Large intestine (tissue), 12 donors: Measurements from ENCODE around the gene NUB1. TPM values are rescaled to one million over a fixed set of nuclear protein-coding genes. Genes with fewer than 3 reads are reported as not detected.
"Not testable (repeated sequence)": the region's sequence is repeated elsewhere in the genome, so short reads cannot be mapped to it uniquely, and the experiment has no call there.

Experiments
- DNase-seq, 2 donors: peaks; one replicate each; pipeline versions ENCODE4 v3.0.0 to v3.0.0-alpha.2; 2013
- H3K27ac ChIP-seq: one replicate; pipeline ENCODE4 v1.5.1; 2013; ENCODE audit warnings: low read length
- H3K27me3 ChIP-seq: 2 replicates; pipeline ENCODE4 v1.6.1; 2013; ENCODE audit warnings: low read length; ENCODE audit not compliant: control insufficient read depth, insufficient read depth
- H3K36me3 ChIP-seq: 2 replicates; pipeline ENCODE4 v1.6.1; 2013; ENCODE audit warnings: low read length; ENCODE audit not compliant: control insufficient read depth, insufficient read depth
- H3K4me1 ChIP-seq: one replicate; pipeline ENCODE4 v1.6.1; 2013; ENCODE audit warnings: low read length; ENCODE audit not compliant: control insufficient read depth, insufficient read depth
- H3K4me3 ChIP-seq: one replicate; pipeline ENCODE4 v1.5.1; 2013; ENCODE audit warnings: low read length
- H3K9me3 ChIP-seq: one replicate; pipeline ENCODE4 v1.6.1; 2013; ENCODE audit warnings: mild to moderate bottlenecking, low read depth, low read length, moderate library complexity; ENCODE audit not compliant: control insufficient read depth
- WGBS: methylation state at CpG from one replicate; pipeline ENCODE4 v1.1.5; 2013; ENCODE audit warnings: low lambda C conversion rate; ENCODE audit not compliant: insufficient coverage; 5-methylcytosine and 5-hydroxymethylcytosine counted together
- long read RNA-seq, 11 donors: transcript quantifications; one replicate each; lab custom pipeline, GENCODE V29; 2026
- polyA plus RNA-seq: library from polyadenylated mRNA; unstranded; fragments of 120-200 nt; gene quantifications from one replicate; pipeline ENCODE4 v1.2.1, GENCODE V29; 2013

NUB1 gene, protein sequence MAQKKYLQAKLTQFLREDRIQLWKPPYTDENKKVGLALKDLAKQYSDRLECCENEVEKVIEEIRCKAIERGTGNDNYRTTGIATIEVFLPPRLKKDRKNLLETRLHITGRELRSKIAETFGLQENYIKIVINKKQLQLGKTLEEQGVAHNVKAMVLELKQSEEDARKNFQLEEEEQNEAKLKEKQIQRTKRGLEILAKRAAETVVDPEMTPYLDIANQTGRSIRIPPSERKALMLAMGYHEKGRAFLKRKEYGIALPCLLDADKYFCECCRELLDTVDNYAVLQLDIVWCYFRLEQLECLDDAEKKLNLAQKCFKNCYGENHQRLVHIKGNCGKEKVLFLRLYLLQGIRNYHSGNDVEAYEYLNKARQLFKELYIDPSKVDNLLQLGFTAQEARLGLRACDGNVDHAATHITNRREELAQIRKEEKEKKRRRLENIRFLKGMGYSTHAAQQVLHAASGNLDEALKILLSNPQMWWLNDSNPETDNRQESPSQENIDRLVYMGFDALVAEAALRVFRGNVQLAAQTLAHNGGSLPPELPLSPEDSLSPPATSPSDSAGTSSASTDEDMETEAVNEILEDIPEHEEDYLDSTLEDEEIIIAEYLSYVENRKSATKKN
- 52.5 TPM for polyA plus RNA-seq
- long read RNA-seq, donor 1, partial matches to known transcripts = 0 of 2 reads
- long read RNA-seq, donor 1, other reads (novel, unspliced or antisense) = 0 of 2 reads
- long read RNA-seq, donor 2, partial matches to known transcripts = 6 of 12 reads
- long read RNA-seq, donor 2, other reads (novel, unspliced or antisense) = 0 of 12 reads
- long read RNA-seq, donor 3, partial matches to known transcripts = 5 of 14 reads
- long read RNA-seq, donor 3, other reads (novel, unspliced or antisense) = 0 of 14 reads
- long read RNA-seq, donor 4 = 0 reads
- long read RNA-seq, donor 5, partial matches to known transcripts = 0 of 1 reads
- long read RNA-seq, donor 5, other reads (novel, unspliced or antisense) = 0 of 1 reads
- long read RNA-seq, donor 6, partial matches to known transcripts = 0 of 4 reads
- long read RNA-seq, donor 6, other reads (novel, unspliced or antisense) = 0 of 4 reads
- long read RNA-seq, donor 7, partial matches to known transcripts = 0 of 2 reads
- long read RNA-seq, donor 7, other reads (novel, unspliced or antisense) = 0 of 2 reads
- long read RNA-seq, donor 8, partial matches to known transcripts = 11 of 17 reads
- long read RNA-seq, donor 8, other reads (novel, unspliced or antisense) = 0 of 17 reads
- long read RNA-seq, donor 9, partial matches to known transcripts = 11 of 13 reads
- long read RNA-seq, donor 9, other reads (novel, unspliced or antisense) = 0 of 13 reads
- long read RNA-seq, donor 10, partial matches to known transcripts = 0 of 2 reads
- long read RNA-seq, donor 10, other reads (novel, unspliced or antisense) = 0 of 2 reads
- long read RNA-seq, donor 11, partial matches to known transcripts = 0 of 2 reads
- long read RNA-seq, donor 11, other reads (novel, unspliced or antisense) = 0 of 2 reads

DNA sequence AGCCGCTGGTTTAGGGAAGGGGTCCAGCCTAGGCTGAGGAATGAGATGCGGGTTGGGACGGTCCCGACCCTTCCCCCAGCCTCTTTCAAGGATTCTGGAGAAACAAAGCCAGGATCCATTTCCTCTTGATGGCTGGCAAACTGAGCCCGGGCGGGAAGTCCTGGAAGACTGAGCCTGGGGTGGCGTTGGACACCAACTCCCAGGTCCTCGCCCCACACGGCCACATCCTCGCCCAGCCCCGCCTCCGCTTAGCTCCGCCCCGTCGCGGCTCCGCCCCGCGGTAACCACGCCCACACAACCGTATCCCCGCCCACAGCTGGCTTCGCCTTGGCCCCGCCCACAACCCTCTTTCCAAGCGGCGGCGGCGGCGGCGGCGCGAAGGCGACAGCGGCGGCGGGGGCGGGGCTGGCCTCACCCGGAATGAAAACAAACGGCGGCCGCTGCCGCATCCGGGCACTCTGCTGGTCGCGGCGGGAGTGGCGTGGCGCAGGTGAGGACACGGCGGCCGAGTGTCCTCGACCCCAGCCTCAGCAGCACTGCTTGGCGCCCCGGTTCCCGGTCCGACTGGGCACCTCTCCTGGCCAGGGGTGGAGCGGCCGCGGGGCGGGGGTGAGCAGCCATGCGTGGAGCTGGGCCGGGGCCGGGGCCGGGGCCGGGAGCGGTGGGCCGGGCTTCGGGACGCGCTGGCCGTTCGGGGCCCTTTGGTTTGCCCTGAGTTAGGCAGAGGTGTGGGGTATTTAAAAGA is at the start of gene NUB1:
TSS of gene NUB1 (plus strand) at position 456 of the 745 bp plus-strand sequence. CDS start 3,538 bp downstream, outside the sequence.
- peak; percentile 73 to 90 for DNase-seq
- no peaks in the 10 kb centered on the region for H3K9me3 ChIP-seq
- peaks cover 15% of the 10 kb centered on the region for H3K4me1 ChIP-seq
- H3K36me3 ChIP-seq = peaks cover 11% of the 10 kb centered on the region
- H3K27ac ChIP-seq = peak within 1 kb of the TSS; percentile 49
- no peaks in the 10 kb centered on the region for H3K27me3 ChIP-seq
- WGBS = no CpG with 5 or more reads among the region's 72 CpGs
- peak within 1 kb of the TSS; percentile 87 for H3K4me3 ChIP-seq

DNA sequence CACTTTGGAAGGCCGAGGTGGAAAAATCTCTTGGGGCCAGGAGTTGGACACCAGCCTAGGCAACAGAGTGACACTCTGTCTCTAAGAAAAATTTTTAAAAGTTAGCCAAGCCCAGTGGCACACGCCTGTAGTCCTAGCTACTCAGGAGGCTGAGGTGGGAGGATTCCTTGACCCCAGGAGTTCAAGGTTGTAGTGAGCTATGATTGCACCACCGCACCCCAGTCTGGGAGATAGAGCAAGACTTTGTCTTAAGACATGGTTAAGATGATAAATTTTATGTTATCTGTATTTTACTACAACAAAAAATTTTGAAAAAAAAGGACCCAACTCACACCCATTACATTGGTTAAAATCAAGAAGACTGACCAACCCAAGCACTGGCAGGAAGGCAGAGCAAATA is 48.8 kb upstream of the NUB1 start:
- no CpG with 5 or more reads among the region's 3 CpGs for WGBS
- Histone ChIP-seq H3K9me3 (no peaks in the 10 kb centered on the region), H3K27me3 (peaks cover 30% of the 10 kb centered on the region), H3K4me1 (no peaks in the 10 kb centered on the region), H3K4me3 (no peak overlapping the region), H3K36me3 (no peaks in the 10 kb centered on the region), H3K27ac (no peak overlapping the region)
- DNase-seq = no peak

DNA sequence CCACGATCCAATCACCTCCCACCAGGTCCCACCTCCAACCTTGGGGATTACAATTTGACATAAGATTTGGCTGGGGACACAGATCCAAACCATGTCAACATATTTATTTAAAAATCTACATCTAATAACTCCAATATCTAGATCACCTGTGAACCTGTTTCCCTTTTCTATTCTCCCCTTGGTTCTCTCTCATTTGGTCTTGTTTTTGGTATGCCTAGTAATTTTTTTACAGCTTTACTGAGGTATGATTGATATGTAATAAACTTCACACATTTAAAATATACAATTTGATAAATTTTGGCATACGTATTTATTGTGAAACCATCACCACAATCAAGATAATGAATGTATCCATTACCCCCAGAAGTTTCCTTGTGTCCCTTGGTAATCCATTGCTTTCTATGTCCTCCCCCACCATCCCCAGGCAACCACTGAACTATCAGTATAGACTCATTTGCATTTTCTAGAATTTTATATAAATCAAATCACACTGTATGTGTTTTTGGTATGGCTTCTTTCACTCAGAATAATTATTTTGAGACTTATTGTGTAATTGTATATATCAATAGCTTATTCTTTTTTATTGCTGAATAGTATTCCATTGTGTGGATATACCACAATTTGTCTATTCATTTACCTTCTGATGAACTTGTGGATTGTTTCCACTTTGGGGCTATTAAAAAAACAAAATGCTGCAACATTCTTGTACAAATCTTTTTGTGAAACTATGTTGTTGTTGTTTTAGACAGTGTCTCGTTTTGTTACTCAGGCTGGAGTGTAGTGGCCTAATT is 45.2 kb upstream of the NUB1 start:
- no peaks in the 10 kb centered on the region for H3K9me3 ChIP-seq
- no peak overlapping the region for H3K4me3 ChIP-seq
- H3K27me3 ChIP-seq = peaks cover 32% of the 10 kb centered on the region
- no peaks in the 10 kb centered on the region for H3K4me1 ChIP-seq
- no peak for DNase-seq
- no CpG with 5 or more reads among the region's 3 CpGs for WGBS
- no peak overlapping the region for H3K27ac ChIP-seq
- no peaks in the 10 kb centered on the region for H3K36me3 ChIP-seq

DNA sequence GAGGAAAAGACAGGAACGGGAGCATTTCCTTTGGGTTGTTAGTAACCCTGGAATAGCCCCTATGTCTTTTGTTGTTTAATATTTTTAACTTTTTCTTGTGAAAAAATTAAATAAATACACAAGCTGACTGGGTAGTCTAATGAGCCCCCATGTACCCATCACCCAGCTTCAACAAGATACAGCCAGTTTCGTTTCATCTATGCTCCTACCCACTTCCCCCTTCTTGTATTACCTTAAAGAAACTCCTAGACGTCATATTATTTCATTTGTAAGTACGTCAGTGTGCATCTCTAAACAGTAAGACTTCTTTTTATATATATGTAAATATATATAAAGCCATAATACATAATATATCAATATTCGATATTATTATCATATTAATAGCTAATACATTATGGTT is 42.8 kb upstream of the NUB1 start:
- Histone ChIP-seq H3K27me3 (peaks cover 44% of the 10 kb centered on the region), H3K36me3 (no peaks in the 10 kb centered on the region), H3K4me3 (no peak overlapping the region), H3K4me1 (peaks cover 3% of the 10 kb centered on the region), H3K27ac (no peak overlapping the region), H3K9me3 (no peaks in the 10 kb centered on the region)
- WGBS = 87% methylated on average over 4 of the region's 5 CpGs
- no peak for DNase-seq

DNA sequence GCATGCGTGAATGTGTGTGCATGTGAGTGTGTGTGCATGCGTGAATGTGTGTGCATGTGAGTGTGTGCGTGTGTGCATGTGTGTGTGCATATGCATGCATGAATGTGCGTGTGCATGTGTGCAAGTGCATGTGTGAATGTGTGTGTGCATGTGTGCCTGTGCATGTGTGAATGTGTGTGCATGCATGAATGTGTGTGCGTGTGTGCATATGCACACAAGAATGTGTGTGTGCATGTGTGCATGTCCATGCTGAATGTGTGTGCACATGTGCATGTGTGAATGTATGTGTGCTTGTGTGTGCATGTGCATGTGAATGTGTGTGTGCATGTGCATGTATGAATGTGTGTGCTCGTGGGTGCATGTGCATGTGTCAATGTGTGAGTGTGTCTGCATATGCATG is 42.1 kb upstream of the NUB1 start:
- no peak overlapping the region for H3K27ac ChIP-seq

DNA sequence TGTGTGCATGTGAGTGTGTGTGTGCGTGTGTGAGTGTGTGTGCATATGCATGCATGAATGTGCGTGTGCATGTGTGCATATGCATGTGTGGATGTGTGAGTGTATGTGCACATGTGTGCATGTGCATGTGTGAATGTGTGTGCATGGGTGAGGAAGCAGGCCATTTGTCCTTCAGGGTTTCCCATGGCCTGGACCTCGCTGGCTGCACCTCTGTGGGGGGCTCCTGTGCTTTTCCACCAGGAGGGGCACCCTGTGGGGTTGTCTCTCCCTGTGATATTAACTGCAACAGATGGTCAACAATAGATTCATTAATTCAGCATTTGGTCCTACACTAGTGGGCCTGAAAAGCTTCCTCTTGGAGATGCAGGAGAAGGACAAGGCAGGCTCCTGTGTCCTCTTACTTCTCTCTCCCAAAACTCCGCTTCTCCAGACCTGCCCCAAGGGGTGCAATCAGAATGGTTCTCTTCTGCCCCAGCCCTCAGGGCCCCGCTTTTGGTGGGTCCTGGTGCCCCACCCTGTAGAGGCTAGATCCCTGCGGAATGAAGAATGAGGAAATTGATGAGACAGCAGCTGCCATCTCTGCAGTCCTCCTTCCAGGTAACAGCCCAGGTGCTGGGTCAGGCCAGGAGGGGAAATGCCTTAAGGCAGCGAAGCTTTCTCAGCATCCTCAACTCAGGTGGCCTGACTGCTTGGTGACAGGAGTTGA is 41.5 kb upstream of the NUB1 start:
- no peaks in the 10 kb centered on the region for H3K9me3 ChIP-seq
- no peak overlapping the region for H3K4me3 ChIP-seq
- no CpG with 5 or more reads among the region's 7 CpGs for WGBS
- H3K36me3 ChIP-seq = no peaks in the 10 kb centered on the region
- peaks cover 43% of the 10 kb centered on the region for H3K27me3 ChIP-seq
- peaks cover 3% of the 10 kb centered on the region for H3K4me1 ChIP-seq
- no peak overlapping the region for H3K27ac ChIP-seq
- no peak for DNase-seq

More for the DNA sequence above, 42.1 kb upstream of the NUB1 start:
- no peaks in the 10 kb centered on the region for H3K36me3 ChIP-seq
- peaks cover 3% of the 10 kb centered on the region for H3K4me1 ChIP-seq
- no CpG with 5 or more reads among the region's 6 CpGs for WGBS
- peaks cover 39% of the 10 kb centered on the region for H3K27me3 ChIP-seq
- no peaks in the 10 kb centered on the region for H3K9me3 ChIP-seq
- H3K4me3 ChIP-seq = no peak overlapping the region
- no peak for DNase-seq

DNA sequence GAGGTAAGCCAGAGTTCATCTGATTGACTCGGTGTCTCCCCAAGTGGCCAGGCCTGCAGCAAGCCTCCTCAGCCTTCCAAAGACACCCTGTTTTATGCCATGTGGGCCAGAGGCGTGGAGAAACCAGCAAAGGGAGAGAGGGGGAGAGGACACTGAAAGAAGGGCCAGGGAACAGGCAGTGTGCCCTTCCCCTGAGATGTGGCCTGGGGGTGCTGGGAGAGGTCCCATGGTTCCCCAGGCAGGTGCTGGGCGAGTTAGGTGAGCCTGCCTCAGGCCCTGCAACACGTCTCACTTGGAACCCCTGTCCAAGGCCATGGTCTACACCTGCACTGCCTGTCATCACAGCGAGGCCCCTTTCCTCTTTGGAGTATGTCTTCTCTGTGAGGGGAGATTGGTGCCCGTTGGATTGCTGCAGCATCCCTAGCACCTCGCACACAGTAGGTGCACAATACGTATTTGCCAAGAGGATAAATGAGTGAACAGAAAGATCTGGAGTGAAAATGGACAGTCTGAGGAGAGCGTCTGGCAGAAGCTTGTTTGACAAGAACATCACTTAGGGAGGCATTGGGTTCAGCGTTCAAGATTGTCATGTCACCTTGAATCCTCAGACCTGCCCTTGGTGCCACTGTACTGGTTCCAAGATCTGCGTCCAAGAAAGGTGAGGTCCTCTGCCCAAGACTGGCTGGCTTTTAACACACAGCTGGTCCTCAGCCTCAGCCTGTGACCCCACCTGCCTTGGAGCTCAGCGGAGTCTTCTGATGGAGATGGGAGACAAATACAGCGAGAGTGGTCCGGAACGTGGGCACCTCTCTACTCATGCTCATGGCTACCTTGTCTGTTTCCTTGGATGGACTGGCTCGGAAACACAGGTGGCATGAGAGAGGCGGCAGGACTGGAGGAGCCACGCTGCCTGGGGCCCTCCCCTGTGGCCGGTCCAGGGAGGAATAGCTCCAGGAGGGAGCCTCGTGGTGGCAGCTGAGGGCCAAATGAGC is 39.8 kb upstream of the NUB1 start:
- no CpG with 5 or more reads among the region's 20 CpGs for WGBS
- Histone ChIP-seq H3K27me3 (peaks cover 46% of the 10 kb centered on the region), H3K36me3 (no peaks in the 10 kb centered on the region)

DNA sequence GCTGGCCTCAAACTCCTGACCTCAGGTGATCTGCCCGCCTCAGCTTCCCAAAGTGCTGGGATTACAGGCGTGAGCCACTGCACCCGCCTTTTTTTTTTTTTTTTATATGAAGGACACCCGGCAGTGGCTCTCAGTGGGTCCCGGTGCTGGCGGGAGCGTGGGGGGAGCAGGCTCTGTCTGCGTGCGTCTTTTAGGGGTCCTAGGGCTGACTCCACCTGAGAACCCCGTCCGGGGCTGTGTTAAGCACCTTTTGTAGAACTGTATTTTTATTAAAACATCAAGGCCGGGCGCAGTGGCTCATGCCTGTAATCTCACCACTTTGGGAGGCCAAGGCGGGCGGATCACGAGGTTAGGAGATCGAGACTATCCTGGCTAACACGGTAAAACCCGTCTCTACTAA is 37.4 kb upstream of the NUB1 start:
- not testable (repeated sequence) for DNase-seq, H3K9me3 ChIP-seq, H3K4me1 ChIP-seq, H3K4me3 ChIP-seq, H3K27ac ChIP-seq, H3K36me3 ChIP-seq
- H3K27me3 ChIP-seq = peaks cover 37% of the 10 kb centered on the region
- no CpG with 5 or more reads among the region's 19 CpGs for WGBS

More for the DNA sequence above, 39.8 kb upstream of the NUB1 start:
- DNase-seq = no peak
- peaks cover 3% of the 10 kb centered on the region for H3K4me1 ChIP-seq
- no peaks in the 10 kb centered on the region for H3K9me3 ChIP-seq
- no peak overlapping the region for H3K4me3 ChIP-seq
- H3K27ac ChIP-seq = no peak overlapping the region
